ENCODE results near the gene C1QB.
A peak's percentile ranks its signal among the peaks of the same experiment; 100 is the strongest.

Gene C1QB

GRCh38 chr1:22636353-22636752 lies 16.7 kb upstream of the C1QB start, which contains the start of gene C1QA:
TSS of gene C1QA (plus strand) at chr1:22636628. CDS start at chr1:22637617, 989 bp downstream.
- no peak for DNase-seq

- DNase-seq = no peak
These were observed 16.1 kb upstream of the C1QB start for GRCh38 chr1:22636927-22637326.

DNA sequence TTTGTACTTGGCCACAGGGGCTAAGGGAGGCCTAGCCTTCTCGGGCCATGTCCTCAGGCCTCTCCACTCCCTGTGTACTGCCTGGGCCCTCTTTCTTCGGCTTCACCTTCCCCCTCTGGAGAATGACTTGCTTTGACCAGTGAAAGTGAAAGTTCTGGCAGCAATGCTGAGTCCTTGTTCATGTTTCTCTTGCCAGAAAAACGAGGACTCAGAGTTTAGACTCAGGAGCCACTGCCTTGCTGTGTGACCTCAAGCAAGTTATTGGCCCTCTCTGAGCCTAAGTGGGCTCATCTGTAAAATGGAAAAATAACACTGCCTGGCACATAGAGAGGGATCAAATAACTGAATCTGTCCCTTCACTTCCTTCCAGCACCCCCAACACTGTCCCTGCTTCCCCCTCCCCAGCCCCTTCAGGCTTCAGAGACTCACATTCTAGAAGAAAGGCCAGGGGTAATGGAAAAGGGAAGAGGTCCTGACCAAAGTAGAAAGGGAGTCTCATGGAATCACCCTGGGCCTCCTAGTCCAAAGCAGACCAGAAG lies 15.1 kb upstream of the C1QB start:
- no peak for DNase-seq

GRCh38 chr1:22638476-22639234 lies 14.4 kb upstream of the C1QB start:
- DNase-seq = no peak

- DNase-seq = no peak
These were observed 13.8 kb upstream of the C1QB start for GRCh38 chr1:22639286-22639685.

- no peak for DNase-seq
These were observed 11.8 kb upstream of the C1QB start for GRCh38 chr1:22641247-22641646.

DNA sequence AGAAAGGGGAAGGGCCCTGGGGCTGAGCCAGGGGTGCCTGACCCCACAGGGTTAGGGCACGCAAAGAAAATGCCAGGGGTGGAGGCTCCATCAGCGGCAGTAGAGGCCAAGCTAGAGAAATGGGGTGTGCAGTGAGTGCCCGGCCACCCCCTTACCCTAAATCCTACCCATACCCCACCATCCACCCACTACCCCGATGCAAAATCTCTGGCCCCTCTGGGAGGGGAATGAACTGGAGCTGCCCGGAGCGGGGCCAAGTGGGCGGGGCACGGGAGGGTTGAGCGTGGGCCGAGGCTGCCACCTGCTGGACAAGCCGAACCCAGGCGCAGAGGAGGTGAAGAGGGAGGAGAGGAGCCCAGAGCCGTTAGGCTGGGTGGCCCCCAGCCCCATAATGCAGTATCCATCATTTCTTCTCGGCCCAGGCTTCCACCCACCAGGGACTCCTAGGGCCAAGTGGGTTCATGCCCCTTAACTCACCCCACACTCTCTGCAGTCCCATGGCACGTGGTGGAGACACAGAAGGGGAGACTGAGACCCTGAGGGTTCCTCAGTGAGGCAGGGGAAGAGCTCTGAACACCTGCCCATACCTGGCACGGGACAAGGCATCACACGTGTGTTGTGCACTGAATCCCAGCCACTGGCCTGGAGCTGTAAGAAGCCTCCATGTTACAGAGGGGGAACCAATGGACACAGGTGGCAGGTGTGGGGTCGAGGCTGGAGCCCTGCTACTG lies 11.0 kb upstream of the C1QB start:
- DNase-seq = peak; percentile 61 to 66

DNA sequence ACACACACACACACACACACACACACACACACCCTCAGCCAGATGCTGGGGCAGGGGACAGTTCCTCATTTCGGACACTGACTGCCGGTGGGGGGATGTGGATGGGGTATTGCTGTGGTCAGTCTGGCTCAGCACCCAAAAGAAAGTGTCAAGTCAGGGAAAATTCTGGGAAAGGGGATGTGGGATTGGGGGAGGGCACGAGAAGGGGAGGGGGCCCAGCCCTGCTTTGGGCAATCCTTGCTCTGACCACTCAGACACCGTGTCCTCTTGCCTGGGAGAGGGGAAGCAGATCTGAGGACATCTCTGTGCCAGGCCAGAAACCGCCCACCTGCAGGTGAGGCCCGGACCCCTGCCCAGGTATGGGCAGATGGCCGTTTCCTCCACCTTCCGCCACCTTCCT lies 9.7 kb upstream of the C1QB start, which contains the start of gene C1QC:
Gene C1QC, plus strand, starts transcription at position 253 of the 400 bp plus-strand sequence. CDS start 391 bp downstream, outside the sequence.
- DNase-seq = no peak

DNA sequence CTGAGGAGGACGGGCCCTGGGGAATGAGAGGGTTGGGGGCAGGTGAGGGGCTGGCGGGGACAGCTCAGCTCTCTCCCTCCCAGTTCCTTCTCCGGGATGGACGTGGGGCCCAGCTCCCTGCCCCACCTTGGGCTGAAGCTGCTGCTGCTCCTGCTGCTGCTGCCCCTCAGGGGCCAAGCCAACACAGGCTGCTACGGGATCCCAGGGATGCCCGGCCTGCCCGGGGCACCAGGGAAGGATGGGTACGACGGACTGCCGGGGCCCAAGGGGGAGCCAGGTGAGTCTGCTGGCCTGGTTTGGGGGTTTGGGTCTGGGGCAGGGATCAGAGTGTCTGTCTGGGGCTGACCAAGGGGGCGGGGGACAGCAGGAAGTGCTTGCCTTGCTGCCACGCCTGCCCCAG lies 9.1 kb upstream of the C1QB start:
- no peak for DNase-seq

GRCh38 chr1:22645931-22646330 lies 7.1 kb upstream of the C1QB start:
- no peak for DNase-seq

DNA sequence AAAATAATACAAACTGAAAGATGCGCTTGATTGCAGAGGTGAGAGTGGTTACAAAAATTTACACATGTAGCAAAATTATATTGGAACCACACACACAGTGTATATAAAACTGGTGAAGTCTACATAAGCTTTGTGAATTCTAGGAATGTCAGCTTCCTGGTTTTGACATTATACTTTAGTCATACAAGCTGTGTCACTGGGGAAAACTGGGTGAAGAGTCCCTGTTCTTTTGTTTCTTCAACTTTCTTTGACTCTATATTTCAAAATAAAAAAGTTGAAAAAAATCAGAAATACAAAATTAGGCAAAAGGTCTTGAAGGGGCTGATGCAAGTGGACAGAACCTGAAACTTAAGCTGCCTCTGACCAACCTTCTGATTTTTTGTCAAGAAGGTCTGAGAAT lies 6.7 kb upstream of the C1QB start:
- no peak for DNase-seq

GRCh38 chr1:22650089-22650693 lies 2.8 kb upstream of the C1QB start:
- no peak for DNase-seq

DNA sequence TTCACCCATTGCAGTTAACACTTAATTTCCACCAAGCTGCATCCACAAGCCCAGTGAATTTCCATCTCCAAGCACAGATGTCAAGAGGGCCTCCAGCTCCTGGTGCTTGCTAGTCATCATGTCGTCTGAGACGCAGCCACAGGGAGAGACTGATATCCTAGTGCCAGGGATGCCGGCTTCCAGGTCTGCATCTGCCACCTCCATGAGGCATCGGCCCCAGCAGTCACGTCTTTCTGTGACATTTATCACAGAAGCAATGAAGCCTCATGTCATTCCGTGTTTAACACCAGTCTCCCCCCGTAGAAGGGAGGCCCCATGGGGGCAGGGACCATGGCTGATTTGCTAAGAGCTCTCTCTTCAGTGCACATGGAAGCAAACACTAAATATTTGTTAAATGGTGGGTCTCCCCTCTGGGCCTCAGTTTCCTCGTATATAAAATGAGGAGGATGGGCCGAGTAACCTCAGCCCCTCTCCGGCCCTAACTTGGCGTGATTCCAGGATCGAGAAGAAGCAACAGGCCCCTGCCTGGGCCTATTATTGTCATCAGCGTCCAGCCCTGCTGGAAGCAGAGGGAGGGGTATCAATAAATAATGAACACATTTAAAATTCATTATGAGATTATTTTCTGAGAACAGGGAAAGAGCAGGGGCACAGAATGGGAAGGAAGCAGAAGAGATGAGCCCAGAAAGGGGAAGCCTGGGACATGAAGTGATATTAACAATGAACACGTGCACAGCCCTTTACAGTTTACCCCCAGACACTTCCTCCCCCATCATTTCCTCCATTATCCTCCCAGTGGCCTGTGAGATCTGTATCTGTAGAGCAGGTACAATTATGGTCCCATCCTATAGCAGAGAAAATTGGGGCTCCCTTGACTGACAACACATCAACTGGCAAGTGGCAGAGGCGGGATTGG lies 837 bp upstream of the C1QB start:
- no peak for DNase-seq

DNA sequence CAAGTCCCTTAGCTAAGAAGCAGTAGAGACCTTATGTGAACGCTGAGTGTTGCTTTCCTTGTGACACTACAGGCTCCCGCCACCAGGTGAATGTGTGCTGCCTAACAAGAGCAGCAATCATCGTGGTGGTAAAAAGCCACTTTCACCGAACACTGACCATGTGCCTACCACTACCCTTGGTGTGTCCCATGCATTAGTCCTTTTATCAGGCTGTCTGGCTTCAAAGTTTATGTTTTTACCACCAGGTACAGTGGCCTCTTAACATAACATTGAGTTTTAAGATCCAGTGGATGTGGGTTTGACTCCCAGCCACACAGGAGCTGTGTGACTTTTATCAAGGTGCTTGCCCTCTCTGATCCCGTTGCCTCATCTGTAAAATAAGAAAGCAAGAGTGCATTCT lies 1.7 kb downstream of the C1QB start:
- no peak for DNase-seq

DNA sequence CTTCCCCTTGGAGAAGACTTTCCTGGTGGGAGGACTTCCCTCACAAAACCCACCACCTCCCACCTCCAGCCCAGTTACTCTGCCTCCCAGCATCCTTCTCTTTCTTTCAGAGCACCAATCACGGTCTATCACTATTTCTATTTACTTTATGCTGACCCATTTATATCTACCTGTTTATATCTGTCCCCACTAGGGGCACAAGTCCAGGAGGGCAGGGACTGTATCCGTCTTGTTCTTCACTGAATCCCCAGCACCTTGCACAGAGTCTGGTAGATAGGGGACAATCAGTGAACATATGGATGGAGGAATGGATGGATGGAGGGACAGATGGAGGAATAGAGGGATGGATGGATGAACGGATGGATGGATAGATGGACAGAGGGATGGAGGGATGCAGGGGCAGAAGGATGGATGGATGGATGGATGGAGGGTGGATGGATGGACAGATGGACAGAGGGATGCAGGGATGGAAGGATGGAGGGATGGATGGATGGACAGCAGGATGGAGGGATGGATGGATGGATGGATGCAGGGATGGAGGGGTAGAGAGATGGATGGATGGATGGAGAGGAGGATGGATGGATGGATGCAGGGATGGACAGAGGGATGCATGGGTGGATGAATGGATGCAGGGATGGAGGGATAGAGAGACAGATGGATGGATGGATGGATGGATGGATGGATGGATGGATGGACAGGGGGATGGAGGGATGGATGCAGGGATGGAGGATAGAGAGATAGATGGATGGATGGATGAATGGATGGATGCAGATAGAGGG lies 5.5 kb downstream of the C1QB start:
- DNase-seq = no peak

- no peak for DNase-seq
These were observed 7.7 kb downstream of the C1QB start for GRCh38 chr1:22660716-22661241.

- no peak for DNase-seq
These were observed 8.8 kb downstream of the C1QB start for GRCh38 chr1:22661880-22662279.

GRCh38 chr1:22662318-22662717 lies 9.3 kb downstream of the C1QB start:
- no peak for DNase-seq

- no peak for DNase-seq
These were observed 10.0 kb downstream of the C1QB start for GRCh38 chr1:22662986-22663408.

DNA sequence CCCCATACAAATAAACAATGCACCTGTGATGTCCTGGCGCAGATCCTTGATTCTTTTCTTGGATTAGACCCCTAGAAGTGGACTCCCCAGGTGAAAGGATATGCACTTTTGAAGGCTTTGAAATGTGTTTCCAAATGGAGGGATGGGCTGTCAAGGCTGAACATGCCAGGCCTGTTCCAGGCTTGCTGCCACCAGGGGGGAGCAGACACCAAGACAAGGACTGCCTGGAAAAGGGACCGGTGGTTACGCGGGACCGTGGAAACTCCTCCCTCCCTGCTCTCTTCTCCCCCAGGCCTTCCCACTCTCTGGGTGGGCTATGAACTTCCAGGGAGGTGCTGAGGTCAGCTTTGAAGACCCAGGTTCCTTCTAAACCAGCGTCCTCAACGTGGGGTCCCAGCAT lies 12.7 kb downstream of the C1QB start:
- DNase-seq = no peak

DNA sequence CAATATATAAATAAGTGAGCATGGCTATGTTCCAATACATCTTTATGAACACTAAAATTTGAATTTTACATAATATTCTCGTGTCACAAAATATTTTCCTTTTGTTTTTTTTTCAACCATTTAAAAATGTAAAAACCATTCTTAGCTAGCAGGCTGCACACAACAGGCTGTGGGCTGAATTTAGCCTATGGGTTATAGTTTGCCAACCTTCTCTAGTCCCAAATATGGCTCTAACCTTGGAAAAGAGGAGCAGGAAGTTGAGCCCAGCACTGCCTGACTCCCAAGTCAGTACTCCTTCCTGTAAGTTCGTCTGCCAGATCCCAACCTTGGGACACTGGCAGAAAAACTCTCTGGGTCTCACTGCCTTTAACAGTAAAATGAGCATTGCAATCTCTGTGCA lies 13.4 kb downstream of the C1QB start:
- no peak for DNase-seq
